ENCODE data around the gene USP25.

The USP25 gene

DNA sequence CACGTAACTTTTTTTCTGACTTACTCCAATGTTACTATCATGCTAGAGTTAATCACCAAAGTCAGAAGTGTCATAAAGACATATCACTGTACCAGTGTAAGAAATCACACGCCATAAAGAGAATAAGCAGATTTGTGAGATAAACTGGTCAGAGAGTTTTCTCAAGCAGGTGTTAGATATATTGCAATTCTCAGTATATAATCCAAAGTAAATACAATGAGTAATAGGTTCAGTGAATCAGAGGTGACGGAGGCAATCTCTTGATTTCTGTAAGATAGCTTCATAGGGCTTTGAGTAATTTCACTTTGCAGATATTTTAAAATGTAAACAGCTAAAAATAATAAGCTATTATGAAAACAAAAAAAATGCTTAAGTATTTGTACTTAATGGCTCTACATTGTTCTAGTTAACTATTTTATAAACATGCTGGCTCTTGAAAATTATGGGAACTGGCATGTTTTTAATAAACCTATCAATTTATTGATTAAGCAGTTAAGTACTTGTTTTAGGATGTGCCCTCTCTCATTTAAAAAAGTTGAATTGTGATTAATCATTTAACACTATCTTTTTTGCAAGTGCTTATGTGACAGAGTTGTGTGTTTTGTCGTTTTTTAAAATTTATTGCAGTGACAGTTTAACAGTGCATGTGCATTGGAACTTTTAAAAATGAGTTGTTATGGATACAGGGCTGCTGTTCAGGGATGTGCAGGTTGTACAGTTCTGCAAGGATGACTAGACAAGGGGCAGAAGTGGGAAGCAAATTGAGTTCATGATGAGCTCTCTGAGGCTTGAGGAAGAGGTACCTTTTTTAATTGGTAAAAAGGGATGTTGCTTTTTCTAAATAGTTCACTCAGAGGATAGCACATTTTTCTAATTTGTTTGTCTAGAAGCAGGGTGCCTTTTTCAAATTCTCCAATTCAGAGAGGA is 119.1 kb downstream of the USP25 start:
- no peaks in the 10 kb centered on the region for H3K27me3 ChIP-seq (ENCODE audit: insufficient read depth, poor library complexity, severe bottlenecking)
- no peak overlapping the region for H3K4me3 ChIP-seq (replicated peaks; ENCODE audit: insufficient read depth, low read length)
- TF ChIP-seq, protein P1, sequence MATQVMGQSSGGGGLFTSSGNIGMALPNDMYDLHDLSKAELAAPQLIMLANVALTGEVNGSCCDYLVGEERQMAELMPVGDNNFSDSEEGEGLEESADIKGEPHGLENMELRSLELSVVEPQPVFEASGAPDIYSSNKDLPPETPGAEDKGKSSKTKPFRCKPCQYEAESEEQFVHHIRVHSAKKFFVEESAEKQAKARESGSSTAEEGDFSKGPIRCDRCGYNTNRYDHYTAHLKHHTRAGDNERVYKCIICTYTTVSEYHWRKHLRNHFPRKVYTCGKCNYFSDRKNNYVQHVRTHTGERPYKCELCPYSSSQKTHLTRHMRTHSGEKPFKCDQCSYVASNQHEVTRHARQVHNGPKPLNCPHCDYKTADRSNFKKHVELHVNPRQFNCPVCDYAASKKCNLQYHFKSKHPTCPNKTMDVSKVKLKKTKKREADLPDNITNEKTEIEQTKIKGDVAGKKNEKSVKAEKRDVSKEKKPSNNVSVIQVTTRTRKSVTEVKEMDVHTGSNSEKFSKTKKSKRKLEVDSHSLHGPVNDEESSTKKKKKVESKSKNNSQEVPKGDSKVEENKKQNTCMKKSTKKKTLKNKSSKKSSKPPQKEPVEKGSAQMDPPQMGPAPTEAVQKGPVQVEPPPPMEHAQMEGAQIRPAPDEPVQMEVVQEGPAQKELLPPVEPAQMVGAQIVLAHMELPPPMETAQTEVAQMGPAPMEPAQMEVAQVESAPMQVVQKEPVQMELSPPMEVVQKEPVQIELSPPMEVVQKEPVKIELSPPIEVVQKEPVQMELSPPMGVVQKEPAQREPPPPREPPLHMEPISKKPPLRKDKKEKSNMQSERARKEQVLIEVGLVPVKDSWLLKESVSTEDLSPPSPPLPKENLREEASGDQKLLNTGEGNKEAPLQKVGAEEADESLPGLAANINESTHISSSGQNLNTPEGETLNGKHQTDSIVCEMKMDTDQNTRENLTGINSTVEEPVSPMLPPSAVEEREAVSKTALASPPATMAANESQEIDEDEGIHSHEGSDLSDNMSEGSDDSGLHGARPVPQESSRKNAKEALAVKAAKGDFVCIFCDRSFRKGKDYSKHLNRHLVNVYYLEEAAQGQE (IDR thresholded peaks at IDR 0.05; ENCODE audit: insufficient replicate concordance, low read depth): no peak
- no peak for TF ChIP-seq GABPA (IDR thresholded peaks at IDR 0.05; ENCODE audit: low read depth)
- no peak for TF ChIP-seq SPI1 (IDR thresholded peaks at IDR 0.05; ENCODE audit: borderline replicate concordance, low read depth)
- TF ChIP-seq CTCF (IDR thresholded peaks at IDR 0.05; ENCODE audit: insufficient read depth, low read length): no peak
- H3K27ac ChIP-seq (replicated peaks): no peak overlapping the region
- no peak for DNase-seq (ENCODE audit: low read depth in 1 of 2, low spot score in 1 of 2)

- TF ChIP-seq POLR2AphosphoS5 (IDR thresholded peaks at IDR 0.05; ENCODE audit: low read depth): no peak
- TF ChIP-seq, protein P1 (IDR thresholded peaks at IDR 0.05; ENCODE audit: insufficient replicate concordance, low read depth): no peak
- TF ChIP-seq CTCF (IDR thresholded peaks at IDR 0.05; ENCODE audit: insufficient read depth, low read length): no peak
- no peak for TF ChIP-seq GABPA (IDR thresholded peaks at IDR 0.05; ENCODE audit: low read depth)
- no peaks in the 10 kb centered on the region for H3K27me3 ChIP-seq (ENCODE audit: insufficient read depth, poor library complexity, severe bottlenecking)
- no peak overlapping the region for H3K4me3 ChIP-seq (replicated peaks; ENCODE audit: insufficient read depth, low read length)
- no peak for DNase-seq (ENCODE audit: low read depth in 1 of 2, low spot score in 1 of 2)
- H3K27ac ChIP-seq (replicated peaks): no peak overlapping the region
Observed at GRCh38 chr21:15849927-15850326, 120.1 kb downstream of the USP25 start.

DNA sequence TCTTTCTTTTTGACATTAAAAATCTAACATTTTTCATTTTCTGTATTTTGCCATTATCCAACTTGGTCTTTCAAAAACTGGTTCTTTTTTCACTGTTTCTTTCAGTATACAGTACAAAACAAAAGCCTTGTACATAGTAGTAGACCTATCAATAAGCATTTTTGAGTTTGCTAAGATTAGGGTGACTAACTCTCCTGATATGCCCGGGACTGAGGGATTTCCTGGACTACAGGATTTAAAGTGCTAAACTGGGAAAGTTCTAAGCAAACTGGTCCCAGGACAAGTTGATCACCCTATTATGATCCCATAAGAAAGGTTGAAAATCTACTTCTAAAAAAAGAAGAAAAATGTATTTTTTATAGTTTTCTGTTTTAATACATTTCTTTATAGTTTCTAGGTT is 120.9 kb downstream of the USP25 start:
- TF ChIP-seq, protein P1 (IDR thresholded peaks at IDR 0.05; ENCODE audit: insufficient replicate concordance, low read depth): no peak
- TF ChIP-seq SPI1 (IDR thresholded peaks at IDR 0.05; ENCODE audit: borderline replicate concordance, low read depth) (no peak), CTCF (IDR thresholded peaks at IDR 0.05; ENCODE audit: insufficient read depth, low read length) (no peak), POLR2AphosphoS5 (IDR thresholded peaks at IDR 0.05; ENCODE audit: low read depth) (no peak), GABPA (IDR thresholded peaks at IDR 0.05; ENCODE audit: low read depth) (no peak)
- Histone ChIP-seq H3K27me3 (ENCODE audit: insufficient read depth, poor library complexity, severe bottlenecking) (no peaks in the 10 kb centered on the region), H3K4me3 (replicated peaks; ENCODE audit: insufficient read depth, low read length) (no peak overlapping the region), H3K27ac (replicated peaks) (no peak overlapping the region)
- DNase-seq (ENCODE audit: low read depth in 1 of 2, low spot score in 1 of 2): no peak
